HG03159 (cell line): ENCODE measurements around the gene OLFM1.

ENCODE experiments used
- ATAC-seq: cut with Tn5 transposase; IDR thresholded peaks from one replicate; pipeline ENCODE4 v1.9.1; 2021; ENCODE audit warnings: mild to moderate bottlenecking, moderate library complexity; ENCODE audit not compliant: unreplicated experiment

The OLFM1 gene

DNA sequence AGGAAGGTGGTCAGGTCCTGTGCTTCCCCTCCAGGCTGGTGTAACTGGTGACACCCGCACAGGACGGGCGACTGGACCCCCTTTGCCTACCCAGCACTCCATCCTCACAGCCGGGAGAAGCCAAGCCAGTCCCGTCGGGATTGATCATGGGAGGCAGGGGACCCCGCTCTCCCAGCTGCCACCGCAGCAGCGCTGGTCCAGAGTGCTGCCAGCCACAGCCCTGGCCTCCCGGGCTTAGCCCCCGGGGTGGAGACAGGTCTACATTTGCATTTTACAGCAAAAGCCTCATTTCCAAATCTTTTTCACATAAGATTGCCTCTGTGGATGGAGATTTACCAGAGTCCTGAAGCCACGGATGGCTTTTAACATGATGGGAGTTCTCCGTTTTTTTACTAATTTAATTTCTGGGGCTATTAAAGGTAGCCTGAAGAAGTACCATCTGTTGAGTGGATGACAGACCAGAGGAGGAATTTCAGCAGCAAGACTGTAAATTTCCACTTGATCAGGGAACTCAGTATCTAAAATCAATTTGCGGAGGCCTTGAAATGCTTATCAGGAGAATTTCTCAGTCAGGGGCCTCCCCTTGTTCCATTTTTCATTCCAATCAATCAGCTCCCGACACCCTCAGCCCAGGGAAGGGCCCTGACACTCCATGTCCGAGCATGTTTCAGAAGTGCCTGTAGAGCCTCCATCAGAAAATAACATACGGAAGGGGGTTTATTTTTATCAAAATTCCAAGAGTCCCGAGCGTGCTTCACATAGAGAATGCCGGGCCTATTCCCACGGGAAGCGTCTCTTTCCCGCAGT, 80.6 kb downstream of the OLFM1 start:
- no peak for ATAC-seq

DNA sequence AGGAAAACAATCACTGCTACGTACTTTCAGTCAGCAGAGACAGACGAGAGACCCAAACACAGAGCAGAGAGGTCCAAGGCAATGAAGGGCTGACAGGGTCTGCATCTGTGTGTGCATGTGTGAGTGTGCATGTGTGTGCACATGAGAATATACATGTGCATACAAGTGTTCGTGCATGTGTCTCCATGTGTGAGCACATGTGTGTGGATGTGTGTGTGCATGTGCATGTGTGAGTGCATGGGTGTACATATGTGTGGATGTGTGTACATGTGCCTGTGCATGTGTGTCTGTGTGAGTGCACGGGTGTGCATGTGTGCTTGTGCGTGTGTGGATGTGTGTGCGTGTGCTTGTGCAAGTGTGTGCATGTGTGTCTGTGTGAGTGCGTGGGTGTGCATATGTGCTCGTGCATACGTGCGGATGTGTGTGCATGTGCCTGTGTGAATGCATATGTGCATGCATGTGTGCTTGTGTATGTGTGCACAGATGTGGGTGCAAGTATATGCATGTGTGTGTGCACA, 82.3 kb downstream of the OLFM1 start:
- no peak for ATAC-seq

DNA sequence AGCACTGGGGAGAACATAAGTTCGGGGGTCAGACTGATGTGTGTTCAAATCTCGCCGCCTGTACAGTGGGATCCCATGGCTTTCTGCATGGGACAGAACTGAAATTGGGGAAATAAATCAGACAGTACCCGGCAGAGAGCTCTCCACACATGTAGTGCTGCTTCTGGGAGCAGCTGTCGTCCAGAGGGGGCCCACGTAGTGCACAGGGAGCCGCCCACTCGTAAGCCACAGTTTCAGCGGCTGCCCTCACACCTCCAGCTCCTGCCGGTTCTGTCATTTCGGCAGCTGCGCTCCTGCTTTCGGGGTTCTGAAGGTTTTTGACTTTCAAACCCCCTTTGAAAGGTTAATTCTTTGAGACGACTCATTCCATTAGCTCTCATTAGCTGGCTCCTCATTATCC, 83.1 kb downstream of the OLFM1 start:
- ATAC-seq = no peak
